Activated T-helper 2 cell treated with anti-CD3 and anti-CD28 coated beads, Interferon-gamma antibody, Interleukin-2, Interleukin-4, amounts not matched to agents 10 μg/mL and 5 μg/mL and 100 μg/mL, durations not matched to agents 14 hours and 24 hours and 36 hours (primary cell): ENCODE measurements around the gene ADGRA1. TPM values are rescaled to one million over a fixed set of nuclear protein-coding genes. Genes with fewer than 3 reads are reported as not detected.

ENCODE experiments used
- DNase-seq: peaks from one replicate; pipeline ENCODE4 v3.0.0; 2021; ENCODE audit warnings: low spot score
- H3K27ac Mint-ChIP-seq: one replicate; pipeline ENCODE4 v1.8.0; 2021; ENCODE audit warnings: mixed read lengths
- H3K27me3 Mint-ChIP-seq: one replicate; pipeline ENCODE4 v1.8.0; 2021; ENCODE audit warnings: low read depth, mixed read lengths
- H3K36me3 Mint-ChIP-seq: one replicate; pipeline ENCODE4 v1.8.0; 2021; ENCODE audit warnings: low read depth, mixed read lengths
- H3K4me1 Mint-ChIP-seq: one replicate; pipeline ENCODE4 v1.8.0; 2021; ENCODE audit warnings: low read depth, mixed read lengths
- H3K4me3 Mint-ChIP-seq: one replicate; pipeline ENCODE4 v1.8.0; 2021; ENCODE audit warnings: low read depth, mild to moderate bottlenecking, moderate library complexity, mixed read lengths
- H3K9me3 Mint-ChIP-seq: one replicate; pipeline ENCODE4 v1.8.0; 2021; ENCODE audit warnings: mixed read lengths
- intact Hi-C: fragments of 100-400 bp; cut with micrococcal nuclease; formaldehyde crosslinking; loops from one replicate; pipeline ENCODE4 v1.15.1; 2023
- total RNA-seq: library from RNA; stranded (reverse); gene quantifications from 2 replicates; pipeline ENCODE4 v1.2.3, GENCODE V29; 2022

ADGRA1 gene
- total RNA-seq, 1 donor from 2014 or later: not detected

- no peak overlapping the region for H3K4me3 Mint-ChIP-seq
- no peak for DNase-seq
- H3K27ac Mint-ChIP-seq: no peak overlapping the region
- no peaks in the 10 kb centered on the region for H3K4me1 Mint-ChIP-seq
- no peaks in the 10 kb centered on the region for H3K9me3 Mint-ChIP-seq
- no peaks in the 10 kb centered on the region for H3K36me3 Mint-ChIP-seq
- H3K27me3 Mint-ChIP-seq: peaks cover 1% of the 10 kb centered on the region
- intact Hi-C loops: loop anchor here (5.0 kb wide), 1 partner anchor 66 kb away; no protein-coding TSS in a partner anchor
Observed at GRCh38 chr10:133161486-133162109, 73.9 kb downstream of the ADGRA1 start.

- intact Hi-C loops: loop anchor here (5.0 kb wide), 1 partner anchor 65 kb away; no protein-coding TSS in a partner anchor
- DNase-seq: no peak
- H3K27me3 Mint-ChIP-seq: peaks cover 1% of the 10 kb centered on the region
- no peaks in the 10 kb centered on the region for H3K4me1 Mint-ChIP-seq
- no peaks in the 10 kb centered on the region for H3K36me3 Mint-ChIP-seq
- H3K9me3 Mint-ChIP-seq: no peaks in the 10 kb centered on the region
- H3K27ac Mint-ChIP-seq: no peak overlapping the region
- no peak overlapping the region for H3K4me3 Mint-ChIP-seq
Observed at GRCh38 chr10:133162178-133162909, 74.6 kb downstream of the ADGRA1 start.

DNA sequence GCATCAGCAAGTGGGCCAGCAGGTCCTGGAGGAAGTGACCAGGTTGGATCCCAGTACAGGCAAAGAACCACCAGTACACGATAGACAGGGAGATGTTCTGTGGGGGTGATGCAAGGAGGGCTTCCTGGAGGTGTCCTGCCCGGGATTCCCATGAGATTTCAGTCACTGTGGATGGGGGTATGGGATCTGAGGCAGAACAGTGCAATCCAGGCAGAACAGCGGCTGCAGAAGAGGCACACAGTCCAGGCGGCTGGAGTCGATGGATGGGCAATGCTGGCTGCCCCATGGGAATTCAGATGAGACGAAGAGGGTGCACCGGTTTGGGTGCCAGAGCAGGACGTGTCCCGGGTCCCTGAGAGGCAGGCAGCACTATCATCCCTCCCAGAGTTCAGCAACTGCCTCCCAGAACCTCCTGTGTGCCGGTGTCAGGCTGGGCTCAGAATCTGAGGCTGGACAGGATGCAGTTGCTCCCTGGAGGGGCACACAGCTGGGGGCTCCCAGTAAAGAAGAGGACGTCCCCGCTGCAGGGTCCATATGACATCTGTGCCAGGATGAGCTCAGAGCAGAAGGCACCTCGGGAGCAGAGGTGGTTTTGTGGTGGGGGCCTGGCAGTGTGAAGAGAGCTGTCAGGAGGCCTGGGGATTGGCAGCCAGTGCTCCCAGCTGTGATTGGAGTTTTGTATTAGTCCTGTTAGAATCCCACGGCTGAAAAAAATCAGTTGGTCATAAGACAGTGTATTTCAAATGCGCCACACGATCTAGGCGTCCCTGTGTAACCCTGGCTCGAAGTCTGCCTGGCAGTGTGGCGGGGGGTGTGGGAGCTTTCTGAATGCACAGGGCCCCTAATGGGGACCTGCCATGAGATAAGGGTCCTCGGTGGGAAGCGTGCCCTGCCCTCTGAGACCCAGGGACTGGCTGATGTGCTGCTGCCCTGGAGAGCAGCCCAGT, 75.5 kb downstream of the ADGRA1 start:
- Mint-ChIP-seq H3K27me3 (peaks cover 1% of the 10 kb centered on the region), H3K27ac (no peak overlapping the region), H3K4me3 (no peak overlapping the region), H3K36me3 (no peaks in the 10 kb centered on the region), H3K9me3 (no peaks in the 10 kb centered on the region), H3K4me1 (no peaks in the 10 kb centered on the region)
- no peak for DNase-seq
- intact Hi-C loops: loop anchor here (5.0 kb wide), 1 partner anchor 64 kb away; no protein-coding TSS in a partner anchor

- Mint-ChIP-seq H3K4me1 (no peaks in the 10 kb centered on the region), H3K4me3 (no peak overlapping the region), H3K36me3 (no peaks in the 10 kb centered on the region), H3K9me3 (no peaks in the 10 kb centered on the region), H3K27ac (no peak overlapping the region), H3K27me3 (peaks cover 1% of the 10 kb centered on the region)
- intact Hi-C loops: loop anchor here (5.0 kb wide), 1 partner anchor 63 kb away; no protein-coding TSS in a partner anchor
- no peak for DNase-seq
Observed at GRCh38 chr10:133163889-133164815, 76.4 kb downstream of the ADGRA1 start.

- intact Hi-C loops: loop anchor here (5.0 kb wide), 1 partner anchor 62 kb away; no protein-coding TSS in a partner anchor
- no peaks in the 10 kb centered on the region for H3K9me3 Mint-ChIP-seq
- H3K27ac Mint-ChIP-seq: no peak overlapping the region
- no peaks in the 10 kb centered on the region for H3K36me3 Mint-ChIP-seq
- no peaks in the 10 kb centered on the region for H3K4me1 Mint-ChIP-seq
- peaks cover 1% of the 10 kb centered on the region for H3K27me3 Mint-ChIP-seq
- DNase-seq: no peak
- no peak overlapping the region for H3K4me3 Mint-ChIP-seq
Observed at GRCh38 chr10:133164816-133165555, 77.3 kb downstream of the ADGRA1 start.

GRCh38 chr10:133165556-133166503, 78.1 kb downstream of the ADGRA1 start:
- intact Hi-C loops: no loop called here
- peaks cover 1% of the 10 kb centered on the region for H3K27me3 Mint-ChIP-seq
- DNase-seq: no peak
- H3K4me1 Mint-ChIP-seq: no peaks in the 10 kb centered on the region
- H3K27ac Mint-ChIP-seq: no peak overlapping the region
- H3K9me3 Mint-ChIP-seq: no peaks in the 10 kb centered on the region
- no peak overlapping the region for H3K4me3 Mint-ChIP-seq
- no peaks in the 10 kb centered on the region for H3K36me3 Mint-ChIP-seq

GRCh38 chr10:133166504-133166827, 78.7 kb downstream of the ADGRA1 start:
- Mint-ChIP-seq H3K4me1 (no peaks in the 10 kb centered on the region), H3K27me3 (peaks cover 1% of the 10 kb centered on the region), H3K9me3 (no peaks in the 10 kb centered on the region), H3K36me3 (no peaks in the 10 kb centered on the region), H3K27ac (no peak overlapping the region), H3K4me3 (no peak overlapping the region)
- no peak for DNase-seq
- intact Hi-C loops: no loop called here

DNA sequence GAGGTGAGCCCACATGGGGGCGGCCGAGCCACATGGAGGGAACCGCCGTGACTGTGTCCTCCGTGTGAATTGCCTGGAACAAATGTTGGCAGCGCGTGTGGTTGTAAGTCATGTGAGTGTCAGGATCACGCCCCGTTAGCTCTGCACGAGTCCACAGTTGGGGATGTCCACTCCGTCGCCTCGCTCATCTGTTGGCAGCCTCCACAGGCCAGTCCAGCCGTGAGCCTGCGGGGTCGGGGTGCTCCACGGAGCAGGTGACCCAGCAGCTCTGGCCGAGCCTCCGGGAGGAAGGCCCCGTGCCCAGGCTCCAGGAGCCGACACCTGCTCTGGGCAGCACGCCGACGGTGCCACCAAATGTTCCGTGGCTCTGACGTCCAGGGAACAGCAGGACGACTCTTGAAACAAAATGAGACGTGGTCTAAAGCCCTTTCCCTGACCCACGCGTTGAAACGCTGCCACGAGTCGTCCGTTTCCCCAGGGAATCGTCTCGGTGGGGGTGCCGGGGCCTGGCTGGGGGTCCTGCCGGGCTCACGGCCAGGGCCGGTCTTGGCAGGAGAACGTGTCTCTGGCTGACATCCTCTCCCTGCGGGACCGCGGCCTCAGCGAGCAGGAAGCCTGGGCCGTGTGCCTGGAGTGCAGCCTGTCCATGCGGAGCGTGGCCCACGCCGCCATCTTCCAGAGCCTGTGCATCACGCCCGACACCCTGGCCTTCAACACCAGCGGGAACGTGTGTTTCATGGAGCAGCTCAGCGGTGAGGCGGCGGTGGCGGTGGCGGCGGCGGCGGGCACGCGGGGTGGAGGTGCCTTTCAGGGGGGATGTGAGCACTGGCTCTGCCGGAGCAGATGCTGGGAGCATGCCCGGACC, 79.3 kb downstream of the ADGRA1 start:
- intact Hi-C loops: no loop called here
- peaks cover 4% of the 10 kb centered on the region for H3K27me3 Mint-ChIP-seq
- no peak overlapping the region for H3K27ac Mint-ChIP-seq
- no peaks in the 10 kb centered on the region for H3K4me1 Mint-ChIP-seq
- no peaks in the 10 kb centered on the region for H3K36me3 Mint-ChIP-seq
- H3K9me3 Mint-ChIP-seq: no peaks in the 10 kb centered on the region
- DNase-seq: no peak
- H3K4me3 Mint-ChIP-seq: no peak overlapping the region

GRCh38 chr10:133167693-133168616, 80.2 kb downstream of the ADGRA1 start:
- Mint-ChIP-seq H3K4me1 (no peaks in the 10 kb centered on the region), H3K36me3 (no peaks in the 10 kb centered on the region), H3K27me3 (peaks cover 3% of the 10 kb centered on the region), H3K27ac (no peak overlapping the region), H3K4me3 (no peak overlapping the region), H3K9me3 (no peaks in the 10 kb centered on the region)
- intact Hi-C loops: no loop called here
- DNase-seq: no peak
